GM12878 (cell line): ENCODE measurements around the gene ANO6. TPM values are rescaled to one million over a fixed set of nuclear protein-coding genes. Genes with fewer than 3 reads are reported as not detected.

Source experiments
- ATAC-seq: fragments of 200-7000 bp; cut with Tn5 transposase; 3 replicates; pipeline ENCODE4 v1.9.1; 2020; ENCODE audit warnings: mild to moderate bottlenecking, moderate library complexity
- BruUV-seq: library from RNA; stranded (reverse); fragments of 400-500 nt; replicated peaks from 2 replicates; lab custom pipeline; 2021; lab: Mats Ljungman, UMichigan
- CTCF ChIA-PET: fragments of 300-600 bp; sonication (Branson Sonifier 250); formaldehyde crosslinking; extraction: SDS; loops from one replicate; lab custom pipeline; 2021; ENCODE audit warnings: inconsistent platforms; lab: Yijun Ruan, JAX
- POLR2A ChIA-PET: fragments of 350-600 bp; formaldehyde crosslinking; extraction: SDS; loops from one replicate; lab custom pipeline; 2021; ENCODE audit warnings: inconsistent platforms; lab: Charles Lee
- RAD21 ChIA-PET: fragments of 300-600 bp; sonication (Branson Sonifier 250); formaldehyde crosslinking; loops from one replicate; lab custom pipeline; 2023; ENCODE audit warnings: antibody characterized with exemption; ENCODE audit not compliant: unreplicated experiment; lab: Charles Lee
- SMC1A ChIA-PET: fragments of 300-600 bp; sonication (Branson Sonifier 250); formaldehyde crosslinking; loops from one replicate; lab custom pipeline; 2023; ENCODE audit not compliant: unreplicated experiment, uncharacterized antibody; lab: Charles Lee
- DNase-seq: peaks from one replicate; pipeline ENCODE4 v3.0.0-alpha.2; 2011; ENCODE audit warnings: low read depth, low spot score
- FAIRE-seq: peaks from 3 replicates; lab custom pipeline; 2011; peaks lifted over from hg19 to GRCh38; lab: Jason Lieb, UNC
- H2AFZ ChIP-seq: 2 replicates; pipeline ENCODE4 v1.6.0; 2011; ENCODE audit warnings: low read depth, low read length, control low read depth; ENCODE audit not compliant: control insufficient read depth
- H3K27ac ChIP-seq: 2 replicates; pipeline ENCODE4 v1.5.1; 2011; ENCODE audit warnings: control low read depth; ENCODE audit not compliant: control insufficient read depth, insufficient read depth
- H3K27me3 ChIP-seq, 2 experiments: replicated peaks in 1 of 2; 2 replicates each; pipeline versions ENCODE4 v1.6.0 to v1.6.1; 2011; ENCODE audit warnings: low read length in 1 of 2; ENCODE audit not compliant: control insufficient read depth in 2 of 2, insufficient read depth in 2 of 2
- H3K36me3 ChIP-seq, 2 experiments: 2 replicates each; pipeline ENCODE4 v1.5.1; 2011; ENCODE audit warnings: low read length in 1 of 2; ENCODE audit not compliant: control insufficient read depth in 2 of 2, insufficient read depth in 2 of 2
- H3K4me1 ChIP-seq: 2 replicates; pipeline ENCODE4 v1.6.1; 2011; ENCODE audit warnings: mild to moderate bottlenecking, low read length, moderate library complexity, mixed read lengths; ENCODE audit not compliant: control insufficient read depth, insufficient read depth
- H3K4me2 ChIP-seq: 2 replicates; pipeline ENCODE4 v1.6.0; 2011; ENCODE audit warnings: control low read depth; ENCODE audit not compliant: control insufficient read depth, insufficient read depth
- H3K4me3 ChIP-seq: fragments of 200-600 bp; sonication (generic); 2 replicates; pipeline ENCODE4 v1.5.1; 2016
- H3K79me2 ChIP-seq: 2 replicates; pipeline ENCODE4 v1.6.0; 2011; ENCODE audit warnings: low read length; ENCODE audit not compliant: control insufficient read depth, insufficient read depth
- H3K9ac ChIP-seq: 2 replicates; pipeline ENCODE4 v1.8.0; 2011; ENCODE audit warnings: low read length, control low read depth, mixed read lengths; ENCODE audit not compliant: control insufficient read depth, insufficient read depth
- H3K9me3 ChIP-seq: replicated peaks from 3 replicates; pipeline ENCODE4 v1.5.1; 2011; ENCODE audit warnings: mild to moderate bottlenecking, low read length; ENCODE audit not compliant: control insufficient read depth, insufficient read depth
- H4K20me1 ChIP-seq: 2 replicates; pipeline ENCODE4 v1.6.0; 2011; ENCODE audit not compliant: control insufficient read depth, insufficient read depth
- CEBPB ChIP-seq, 2 experiments: fragments of 150-350 bp in 1 of 2; IDR thresholded peaks; 2 replicates each; pipeline ENCODE4 v1.6.1; 2012 to 2014; ENCODE audit warnings: low read depth in 2 of 2, low read length in 2 of 2, borderline replicate concordance in 1 of 2, inconsistent platforms in 1 of 2
- CHD1 ChIP-seq: IDR thresholded peaks from 2 replicates; pipeline ENCODE4 v1.6.1; 2012; ENCODE audit warnings: low read depth, low read length, improper control_type of control experiment
- REST ChIP-seq: IDR thresholded peaks from 2 replicates; pipeline ENCODE4 v1.6.1; 2012; ENCODE audit warnings: mild to moderate bottlenecking, low read depth, low read length
- TAF1 ChIP-seq: IDR thresholded peaks from 2 replicates; pipeline ENCODE4 v1.6.1; 2011; ENCODE audit warnings: mild to moderate bottlenecking, low read depth, low read length, borderline replicate concordance
- USF2 ChIP-seq: IDR thresholded peaks from 2 replicates; pipeline ENCODE4 v1.6.1; 2011; ENCODE audit warnings: low read depth, low read length, improper control_type of control experiment, borderline replicate concordance
- ZBTB11 ChIP-seq: fragments of 450-650 bp; formaldehyde crosslinking; IDR thresholded peaks from 2 replicates; pipeline ENCODE4 v1.5.0; 2022; ENCODE audit warnings: mild to moderate bottlenecking, missing genetic modification characterization
- WGBS: methylation state at CpG from one replicate; pipeline ENCODE4 v1.1.6; 2016; ENCODE audit warnings: low lambda C conversion rate; ENCODE audit not compliant: insufficient replicate concordance, insufficient coverage; ENCODE audit errors: missing lambda C conversion rate; 5-methylcytosine and 5-hydroxymethylcytosine counted together
- in situ Hi-C: fragments of 300-500 bp; cut with MboI; formaldehyde crosslinking; loops from 9 replicates; pipeline ENCODE4 v1.14.3; 2018; ENCODE audit warnings: mixed read lengths
- intact Hi-C: fragments of 100-400 bp; cut with micrococcal nuclease; formaldehyde crosslinking; loops from one replicate; pipeline ENCODE4 v1.14.2; 2022; ENCODE audit not compliant: unreplicated experiment
- polyA plus RNA-seq, 11 experiments: library from polyadenylated mRNA; depleted of rRNA in 4 of 11; unstranded in 6 of 11; stranded (reverse) in 5 of 11; fragments of >200 nt; fragmentation: Nextera tagmentation in 4 of 11; fragmentation: Illumina TruSeq in 1 of 11; extraction: Ambion mirVana in 4 of 11; extraction: Trizol in 1 of 11; gene quantifications; 1 replicate in 1 of 11; 2 replicates in 10 of 11; pipeline versions ENCODE4 v1.2.1 to v1.2.3, GENCODE V29; 2011 to 2016; ENCODE audit warnings: inconsistent platforms in 2 of 11, missing spikeins in 2 of 11, low read depth in 1 of 11
- total RNA-seq, 4 experiments: library from RNA; depleted of rRNA in 3 of 4; stranded (reverse); fragments of >200 nt in 3 of 4; fragmentation: Illumina TruSeq in 1 of 4; extraction: Trizol in 1 of 4; gene quantifications; 2 replicates each; pipeline versions ENCODE4 v1.2.1 to v1.2.3, GENCODE V29; 2013 to 2021

Gene ANO6
- total and polyA plus RNA-seq, 10 of the 15 experiments (the other 5 are each of a cell fraction or from before 2014, with no cell fraction given): 4.6 to 30.3 (median 26.0) TPM

GRCh38 chr12:45226021-45226420 is 10.1 kb downstream of the ANO6 start:
- Histone ChIP-seq H3K4me1 (peaks cover 8% of the 10 kb centered on the region), H3K9me3 (no peaks in the 10 kb centered on the region; the same call in 2 of the 3 replicates), H3K4me3 (no peak overlapping the region), H3K36me3 (peaks cover 0 to 3% of the 10 kb centered on the region in 2 experiments; a peak in 1 of 4 replicates), H3K27ac (no peak overlapping the region), H4K20me1 (no peaks in the 10 kb centered on the region), H3K9ac (no peak overlapping the region), H3K79me2 (peaks cover 55% of the 10 kb centered on the region), H3K27me3 (no peaks in the 10 kb centered on the region)
- ChIA-PET CTCF (no interaction called here), RAD21 (interaction anchor here (0.6 to 0.9 kb wide), 3 partner anchors 11 to 79 kb away, joined by 3 to 4 read pairs (median 3); partner anchors contain the start of gene ANO6), SMC1A (interaction anchor here (1.5 kb wide), 1 partner anchor 10 kb away, joined by 5 read pairs; the partner anchor contains the start of gene ANO6)
- FAIRE-seq (no peak), DNase-seq (no peak)
- intact Hi-C loops: no loop called here
- no TSS peak for BruUV-seq
- TF ChIP-seq USF2: no peak
- TF ChIP-seq CEBPB (IDR thresholded peaks at IDR 0.05; ENCODE audit: borderline replicate concordance in 1 of 2, low read depth in 2 of 2, low read length in 2 of 2): no peak
- no peak for TF ChIP-seq CHD1
- TF ChIP-seq, all 136 proteins: peak for 0
- H3K4me2 ChIP-seq: no peak overlapping the region
- ATAC-seq: no peak
- in situ Hi-C loops: no loop called here
- H2AFZ ChIP-seq: no peak overlapping the region
- POLR2A ChIA-PET: interaction anchor here (1.5 to 2.6 kb wide), 2 partner anchors 9 to 11 kb away, joined by 5 to 10 read pairs; partner anchors contain the start of gene ANO6

GRCh38 chr12:45227316-45228067 is 11.6 kb downstream of the ANO6 start:
- DNase-seq (no peak), FAIRE-seq (no peak), ATAC-seq (no peak)
- BruUV-seq: no TSS peak
- H3K36me3 ChIP-seq: peaks cover 0 to 3% of the 10 kb centered on the region in 2 experiments; a peak in 1 of 4 replicates
- H3K4me2 ChIP-seq: no peak overlapping the region
- ChIA-PET CTCF (no interaction called here), SMC1A (interaction anchor here (1.5 kb wide), 1 partner anchor 12 kb away, joined by 5 read pairs; the partner anchor contains the start of gene ANO6), POLR2A (no interaction called here), RAD21 (no interaction called here)
- H3K9ac ChIP-seq: no peak overlapping the region
- no peaks in the 10 kb centered on the region; the same call in 2 of the 3 replicates for H3K9me3 ChIP-seq
- peaks cover 17% of the 10 kb centered on the region for H3K4me1 ChIP-seq
- no peak overlapping the region for H3K4me3 ChIP-seq
- H3K27ac ChIP-seq: no peak overlapping the region
- peaks cover 46% of the 10 kb centered on the region for H3K79me2 ChIP-seq
- no peak overlapping the region for H2AFZ ChIP-seq
- no peaks in the 10 kb centered on the region for H4K20me1 ChIP-seq
- intact Hi-C loops (no loop called here), in situ Hi-C loops (no loop called here)
- 95% methylated on average over 3 of the region's 3 CpGs for WGBS
- no peaks in the 10 kb centered on the region for H3K27me3 ChIP-seq
- TF ChIP-seq TAF1: no peak
- no peak for TF ChIP-seq ZBTB11 (CRISPR knock-in tag)
- no peak for TF ChIP-seq REST
